Measurements from ENCODE around the gene SORCS2.

Gene SORCS2

GRCh38 chr4:7498446-7499200 lies 306.3 kb downstream of the SORCS2 start:
- DNase-seq, result no peak

DNA sequence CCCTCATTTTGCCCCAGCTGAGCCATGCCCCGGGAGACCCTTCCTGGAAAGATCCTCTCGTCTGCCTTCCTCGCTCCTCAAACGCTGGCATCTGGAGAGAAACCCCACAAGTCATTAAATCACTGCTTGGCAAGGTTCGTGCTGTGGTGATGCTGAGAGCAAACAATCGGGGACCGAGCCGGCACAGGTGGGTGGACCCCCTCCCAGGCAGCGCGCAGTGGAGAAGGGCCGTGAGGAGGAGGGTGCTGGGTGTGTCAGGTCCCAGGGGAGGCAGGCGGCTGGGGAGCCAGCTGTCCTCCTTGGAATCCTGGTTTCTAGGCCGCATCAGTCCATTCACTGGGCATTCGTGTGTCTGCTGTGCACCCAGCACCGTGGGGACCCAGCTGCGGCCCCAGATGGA lies 307.3 kb downstream of the SORCS2 start:
- DNase-seq, result no peak

DNA sequence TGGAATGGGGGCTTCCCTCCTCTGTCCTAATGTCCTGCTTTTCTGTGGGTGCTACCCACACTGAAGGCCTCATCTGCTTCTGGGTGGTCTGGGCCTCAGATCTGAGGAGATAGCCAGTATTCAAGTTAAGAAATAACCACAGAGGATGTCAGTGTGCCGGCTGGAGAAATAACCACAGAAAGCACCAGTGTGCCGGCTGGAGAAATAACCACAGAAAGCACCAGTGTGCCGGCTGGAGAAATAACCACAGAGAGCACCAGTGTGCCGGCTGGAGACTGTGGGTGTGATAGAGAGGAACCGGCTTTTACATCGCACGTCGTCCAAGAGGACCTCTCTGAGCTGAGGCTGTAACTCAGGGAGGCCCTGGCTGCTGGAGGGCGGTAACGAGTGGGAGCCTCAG lies 308.1 kb downstream of the SORCS2 start:
- no peak for DNase-seq

GRCh38 chr4:7501314-7501713 lies 309.0 kb downstream of the SORCS2 start:
- DNase-seq, result no peak

- no peak for DNase-seq
Observed at GRCh38 chr4:7501873-7502272, 309.5 kb downstream of the SORCS2 start.

DNA sequence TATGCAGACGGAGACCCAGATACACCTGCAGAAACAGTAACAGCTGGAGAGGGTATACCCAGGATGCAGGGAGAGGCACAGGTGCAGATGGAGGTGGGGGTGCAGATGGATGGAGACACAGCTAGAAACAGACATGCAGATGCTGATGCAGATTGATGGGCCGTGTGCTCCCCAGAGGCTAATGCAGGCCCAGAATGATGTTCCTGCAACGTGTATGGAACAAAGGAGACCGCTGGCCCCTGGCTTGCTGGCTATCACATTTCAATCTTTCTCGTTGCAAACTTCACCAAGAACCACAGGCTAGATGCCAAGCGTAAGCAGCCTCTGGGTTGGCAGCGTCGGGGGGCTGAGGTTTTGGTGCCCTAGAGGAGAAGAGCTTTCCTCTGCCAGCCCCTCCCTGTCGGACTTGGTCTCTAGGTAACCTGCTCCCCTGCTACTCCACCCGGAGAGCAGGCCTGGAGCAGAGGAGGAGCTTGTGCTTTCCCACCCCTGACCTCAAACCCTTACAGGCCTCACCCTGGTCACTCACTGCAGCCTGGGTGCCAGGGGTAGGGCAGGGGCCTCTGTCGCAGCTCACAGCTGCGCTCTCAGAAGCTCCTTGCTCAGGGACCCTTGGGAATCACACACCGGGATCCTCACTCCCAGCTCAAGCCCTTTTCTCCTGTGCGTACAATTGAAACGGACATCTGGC lies 311.4 kb downstream of the SORCS2 start:
- no peak for DNase-seq

DNA sequence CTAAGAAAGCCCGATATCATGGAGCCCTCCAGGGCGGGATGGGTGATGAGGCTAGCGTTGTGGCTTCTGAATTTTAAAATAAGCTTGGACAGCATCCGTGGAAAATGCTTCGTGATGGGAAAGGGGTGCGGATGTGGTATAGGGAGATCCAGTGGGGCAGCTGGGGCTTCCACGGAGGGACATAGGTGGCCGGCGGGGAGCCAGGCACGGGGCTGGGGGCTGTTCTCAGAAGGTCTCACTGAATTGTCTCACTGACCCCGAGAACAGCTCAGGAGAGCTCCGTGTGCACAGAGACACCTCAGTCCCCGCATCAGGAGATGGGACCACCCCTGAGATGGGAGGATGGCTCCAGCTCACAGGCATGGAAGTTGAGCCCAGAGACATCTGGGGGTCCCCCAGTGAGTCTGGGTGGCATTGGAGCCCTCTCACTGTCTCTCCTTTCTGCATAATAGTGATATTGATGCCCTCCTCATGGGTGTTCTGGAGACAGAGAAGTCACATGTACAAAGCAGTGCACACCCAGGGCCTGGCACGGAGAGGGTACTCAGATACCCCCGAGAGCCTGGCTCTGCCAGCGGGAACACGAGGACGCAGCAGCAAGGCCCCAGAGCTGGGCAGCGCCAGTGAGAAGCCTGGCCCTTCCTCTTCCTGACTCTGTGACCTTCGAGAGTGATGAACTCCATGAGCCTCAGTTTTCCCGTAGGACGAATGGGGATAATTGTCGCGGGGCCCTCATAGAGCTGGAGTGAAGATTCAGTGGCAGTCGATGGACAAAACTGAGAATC lies 313.0 kb downstream of the SORCS2 start:
- no peak for DNase-seq

GRCh38 chr4:7506119-7506518 lies 313.8 kb downstream of the SORCS2 start:
- DNase-seq, result no peak

GRCh38 chr4:7506572-7506971 lies 314.2 kb downstream of the SORCS2 start:
- DNase-seq, result no peak

DNA sequence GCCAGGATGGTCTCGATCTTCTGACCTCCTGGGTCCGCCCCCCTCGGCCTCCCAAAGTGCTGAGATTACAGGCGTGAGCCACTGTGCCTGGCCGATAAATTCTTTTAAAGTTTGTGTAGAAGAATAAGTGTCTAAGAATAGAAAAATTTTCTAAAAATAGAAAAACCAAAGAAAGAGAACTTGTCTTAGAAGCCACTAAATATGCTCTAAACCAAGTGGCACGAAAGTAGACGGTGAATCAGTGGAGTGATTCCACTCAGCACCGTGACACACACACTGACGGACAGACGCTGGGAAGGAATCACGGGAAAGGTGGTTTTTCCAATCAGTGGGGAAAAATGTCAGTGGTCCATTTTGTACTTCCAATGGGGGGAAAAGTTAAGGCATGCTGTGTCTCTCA lies 315.0 kb downstream of the SORCS2 start:
- DNase-seq, result no peak

DNA sequence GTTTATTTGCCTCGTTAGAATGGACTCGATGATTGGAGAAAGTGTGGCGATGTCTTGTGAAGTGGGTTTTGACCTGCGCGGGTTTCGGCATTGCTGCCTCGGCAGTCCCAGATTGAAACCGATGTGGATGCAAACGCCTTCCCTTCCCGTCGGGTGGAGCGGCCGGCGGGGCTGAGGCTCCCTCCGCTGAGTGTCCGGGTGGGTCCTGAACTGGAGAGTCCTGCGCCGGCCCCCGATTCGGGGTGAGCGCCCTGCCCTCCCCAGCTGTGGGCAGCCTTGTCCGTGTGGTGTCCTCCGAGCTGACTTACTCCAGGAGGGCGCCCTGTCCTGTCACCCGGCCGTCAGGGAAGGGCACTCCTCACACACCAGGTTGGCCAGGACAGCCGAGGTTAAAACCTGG lies 317.7 kb downstream of the SORCS2 start:
- DNase-seq, result no peak

GRCh38 chr4:7510538-7510937 lies 318.2 kb downstream of the SORCS2 start:
- DNase-seq, result no peak

DNA sequence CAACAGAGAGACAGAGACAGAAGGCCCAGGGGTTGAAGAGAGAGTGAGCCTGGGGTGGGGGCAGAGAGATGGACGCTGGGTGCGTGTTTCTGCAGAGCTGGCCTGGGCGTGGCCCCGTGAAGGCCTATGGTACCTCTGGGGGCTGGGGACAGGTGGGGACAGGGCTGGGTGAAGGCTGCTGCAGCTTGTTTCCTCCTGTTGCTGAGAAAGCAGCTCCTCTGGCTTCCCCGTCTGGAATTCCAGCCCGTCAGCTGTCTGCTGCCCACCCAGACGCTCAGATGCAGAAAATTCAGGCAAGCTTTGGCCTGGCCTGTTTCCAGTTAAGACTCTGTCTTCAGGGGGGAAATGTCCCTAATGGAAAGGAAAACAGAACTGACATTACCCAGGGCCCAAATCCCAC lies 319.2 kb downstream of the SORCS2 start:
- DNase-seq, result no peak

- no peak for DNase-seq
Observed at GRCh38 chr4:7512428-7512827, 320.1 kb downstream of the SORCS2 start.

- DNase-seq, result no peak
Observed at GRCh38 chr4:7512946-7513345, 320.6 kb downstream of the SORCS2 start.

DNA sequence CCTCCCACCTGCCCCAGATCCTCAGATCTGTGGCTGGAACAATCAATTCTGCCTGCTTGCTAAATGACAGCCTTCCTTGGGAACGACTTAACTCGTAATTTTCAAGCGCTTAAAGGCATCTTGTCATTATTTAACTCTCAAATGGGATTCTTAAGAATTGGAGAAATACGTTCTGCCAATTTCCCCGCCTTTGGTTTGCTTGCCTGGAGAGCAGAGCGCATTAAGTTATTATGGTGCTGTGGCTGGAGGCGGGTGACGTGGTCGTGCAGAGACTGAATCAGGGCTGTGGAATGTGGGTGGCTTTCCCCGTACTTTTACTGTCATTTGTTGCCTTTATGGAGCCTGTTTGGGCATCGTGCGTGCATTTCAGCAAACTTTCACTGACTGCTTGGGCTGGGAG lies 321.3 kb downstream of the SORCS2 start:
- no peak for DNase-seq

DNA sequence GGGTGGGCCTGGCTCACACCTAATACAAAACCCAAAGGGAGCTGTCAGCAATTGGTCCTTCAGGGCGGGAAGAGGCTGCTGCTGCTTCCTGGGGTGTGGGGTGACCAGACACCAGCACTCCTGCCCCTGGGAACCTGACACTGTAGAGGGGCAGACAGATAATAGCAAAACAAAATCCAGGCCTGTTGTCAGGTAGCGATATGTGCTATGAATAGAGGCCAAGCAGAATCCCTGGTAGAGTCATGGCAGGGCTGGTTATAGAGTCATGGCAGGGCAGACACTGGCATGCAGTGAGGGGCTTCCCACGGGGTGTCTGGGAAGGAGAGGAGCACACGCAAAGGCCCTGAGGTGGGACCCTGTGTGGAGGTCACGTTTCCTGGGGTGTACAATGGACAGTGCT lies 321.9 kb downstream of the SORCS2 start:
- no peak for DNase-seq

DNA sequence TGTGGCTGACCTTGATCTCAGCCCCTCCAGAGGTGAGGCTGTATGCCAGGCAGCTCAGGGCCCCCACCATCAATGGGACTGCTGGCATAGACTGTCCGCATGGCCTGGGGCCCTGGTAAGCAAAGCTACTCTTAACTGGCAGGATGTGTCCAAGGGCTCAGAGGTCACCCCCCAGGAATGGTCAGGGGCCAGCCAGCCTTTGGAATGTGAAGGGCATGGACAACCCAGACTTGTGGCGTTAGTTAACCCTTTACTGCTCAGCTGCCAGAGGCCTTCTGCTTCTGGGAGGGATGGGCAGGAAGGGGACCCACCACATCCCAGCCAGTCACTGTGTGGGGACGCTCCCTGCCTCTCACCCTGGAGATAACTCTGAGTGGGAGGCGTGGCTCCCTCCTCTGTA lies 322.5 kb downstream of the SORCS2 start:
- no peak for DNase-seq

DNA sequence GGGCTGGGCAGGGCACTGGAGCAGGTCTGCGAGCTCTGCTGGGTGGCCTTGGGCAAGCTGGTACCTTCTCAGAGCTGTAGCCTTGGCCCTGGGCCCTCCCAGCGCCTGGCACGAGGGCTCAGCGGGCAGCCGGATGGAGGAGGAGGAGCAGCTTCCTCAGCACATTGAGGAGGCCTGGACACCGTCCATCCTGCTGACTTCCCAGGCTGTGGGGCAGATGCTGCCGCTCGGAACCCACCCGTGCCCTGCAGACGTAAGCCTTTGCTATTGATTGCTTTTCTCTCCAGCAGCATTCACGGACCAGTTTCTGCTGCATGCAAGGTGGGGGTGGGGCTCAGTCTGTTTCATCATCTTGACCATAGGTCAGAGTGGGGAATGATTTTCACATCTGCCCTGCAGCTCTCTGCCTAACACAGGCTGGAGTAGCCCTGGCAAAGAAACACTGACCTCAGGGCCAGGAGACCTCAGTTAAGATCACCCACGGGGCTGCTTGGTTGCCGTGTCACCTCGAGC lies 323.1 kb downstream of the SORCS2 start:
- no peak for DNase-seq

DNA sequence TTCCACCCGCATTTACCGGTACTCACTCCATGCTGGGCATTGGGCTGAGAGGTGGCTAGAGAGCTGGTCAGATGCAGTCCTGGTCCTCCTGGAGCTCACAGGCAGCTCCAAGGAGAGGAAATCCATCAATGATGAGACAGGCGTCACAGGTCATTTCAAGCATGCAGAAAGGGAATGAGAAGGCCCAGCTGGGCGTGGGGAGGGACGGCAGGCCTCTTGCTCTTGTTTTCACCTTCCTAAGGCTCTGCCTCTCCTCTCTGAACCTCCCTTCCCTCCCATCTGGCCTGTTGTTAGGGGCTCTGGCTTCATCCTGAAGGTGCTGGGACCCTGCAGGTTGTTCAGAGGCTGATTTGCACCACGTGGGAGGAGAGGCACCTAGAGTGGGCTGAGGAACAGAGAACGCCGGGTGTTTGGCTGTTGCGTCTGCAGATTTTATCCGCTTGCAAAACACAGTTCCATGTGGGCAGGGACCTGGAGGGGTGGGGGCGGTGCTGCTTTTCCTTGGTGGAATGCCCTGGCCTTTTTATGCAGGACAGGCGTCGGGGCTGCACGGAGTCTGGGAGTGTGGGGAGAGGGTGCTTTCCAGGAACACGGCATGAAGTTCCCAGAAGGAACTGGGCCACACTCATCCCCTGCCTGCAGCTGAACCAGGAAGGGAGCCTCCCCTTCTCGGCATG lies 323.9 kb downstream of the SORCS2 start:
- no peak for DNase-seq

GRCh38 chr4:7516773-7517144 lies 324.4 kb downstream of the SORCS2 start:
- no peak for DNase-seq

- DNase-seq, result no peak
Observed at GRCh38 chr4:7518871-7519637, 326.7 kb downstream of the SORCS2 start.
